Measurements from ENCODE around the gene RNF19B.
A peak's percentile ranks its signal among the peaks of the same experiment; 100 is the strongest.

The RNF19B gene

GRCh38 chr1:32899586-32900296, 64.9 kb downstream of the RNF19B start:
- no peak for DNase-seq

- no peak for DNase-seq
Observed at GRCh38 chr1:32898958-32899357, 65.7 kb downstream of the RNF19B start.

GRCh38 chr1:32898056-32898455, 66.6 kb downstream of the RNF19B start:
- no peak for DNase-seq

GRCh38 chr1:32897082-32898049, 67.2 kb downstream of the RNF19B start:
- no peak for DNase-seq

GRCh38 chr1:32896451-32896850, 68.2 kb downstream of the RNF19B start:
- DNase-seq = no peak

GRCh38 chr1:32895325-32896215, 69.0 kb downstream of the RNF19B start:
- no peak for DNase-seq

- no peak for DNase-seq
Observed at GRCh38 chr1:32894681-32895080, 69.9 kb downstream of the RNF19B start.

- DNase-seq = no peak
Observed at GRCh38 chr1:32894019-32894600, 70.5 kb downstream of the RNF19B start.

- DNase-seq = no peak
Observed at GRCh38 chr1:32893198-32894018, 71.2 kb downstream of the RNF19B start.

- DNase-seq = peak; percentile 76
Observed at GRCh38 chr1:32892368-32893197, 72.0 kb downstream of the RNF19B start.

- no peak for DNase-seq
Observed at GRCh38 chr1:32891630-32892029, 73.0 kb downstream of the RNF19B start.

- no peak for DNase-seq
Observed at GRCh38 chr1:32891241-32891570, 73.4 kb downstream of the RNF19B start.

GRCh38 chr1:32890516-32891240, 73.9 kb downstream of the RNF19B start:
- DNase-seq = no peak

GRCh38 chr1:32889731-32890278, 74.8 kb downstream of the RNF19B start:
- no peak for DNase-seq

GRCh38 chr1:32888677-32889420, 75.8 kb downstream of the RNF19B start:
- DNase-seq = no peak

- no peak for DNase-seq
Observed at GRCh38 chr1:32888134-32888533, 76.5 kb downstream of the RNF19B start.

GRCh38 chr1:32887623-32888022, 77.0 kb downstream of the RNF19B start:
- DNase-seq = no peak

GRCh38 chr1:32886828-32887414, 77.7 kb downstream of the RNF19B start:
- no peak for DNase-seq

Data from hematopoietic multipotent progenitor cell treated with erythropoietin and hydrocortisone succinate and interleukin-3 and kit ligand, for 4 days (in vitro differentiated cells).